OCI-LY1 (cell line): ENCODE results near the gene AQP12B.
"Not testable (repeated sequence)": the region's sequence is repeated elsewhere in the genome, so short reads cannot be mapped to it uniquely, and the experiment has no call there.

Experiments
- H2AFZ ChIP-seq: fragments of 200-600 bp; sonication (generic), shearing (Covaris generic); 2 replicates; pipeline ENCODE4 v1.6.0; 2014; ENCODE audit warnings: antibody characterized with exemption, mild to moderate bottlenecking, low read length
- H3F3A ChIP-seq: fragments of 200-600 bp; sonication (generic), shearing (Covaris generic); 2 replicates; pipeline ENCODE4 v1.6.0; 2014; ENCODE audit warnings: mild to moderate bottlenecking, antibody characterized with exemption, low read length, moderate library complexity; ENCODE audit not compliant: insufficient read depth
- H3K27ac ChIP-seq: fragments of 200-600 bp; sonication (generic); 2 replicates; pipeline ENCODE4 v1.5.1; 2014; ENCODE audit warnings: low read length, mixed run types, mild to moderate bottlenecking, low read depth; ENCODE audit not compliant: poor library complexity, severe bottlenecking
- H3K27me3 ChIP-seq: fragments of 200-600 bp; sonication (generic); 2 replicates; pipeline ENCODE4 v1.6.0; 2014; ENCODE audit warnings: antibody characterized with exemption, mild to moderate bottlenecking, low read length, moderate library complexity; ENCODE audit not compliant: insufficient read depth
- H3K36me3 ChIP-seq: fragments of 200-600 bp; sonication (generic); 2 replicates; pipeline ENCODE4 v1.6.1; 2014; ENCODE audit warnings: mild to moderate bottlenecking, antibody characterized with exemption, low read length, moderate library complexity, mixed read lengths; ENCODE audit not compliant: insufficient read depth
- H3K4me1 ChIP-seq: fragments of 200-600 bp; sonication (generic); 2 replicates; pipeline ENCODE4 v1.5.1; 2014; ENCODE audit warnings: mild to moderate bottlenecking, low read length, moderate library complexity; ENCODE audit not compliant: insufficient read depth, severe bottlenecking
- H3K4me2 ChIP-seq: fragments of 200-600 bp; sonication (generic), shearing (Covaris generic); 2 replicates; pipeline ENCODE4 v1.6.1; 2014; ENCODE audit warnings: low read length
- H3K4me3 ChIP-seq: fragments of 200-600 bp; sonication (generic); 2 replicates; pipeline ENCODE4 v1.5.1; 2014; ENCODE audit warnings: low read length, low read depth, mild to moderate bottlenecking, mixed read lengths; ENCODE audit not compliant: poor library complexity, severe bottlenecking
- H3K79me2 ChIP-seq: fragments of 200-600 bp; shearing (Covaris generic); 2 replicates; pipeline ENCODE4 v1.6.1; 2016; ENCODE audit warnings: mixed run types, low read length, mixed read lengths; ENCODE audit not compliant: insufficient read depth
- H3K9ac ChIP-seq: fragments of 200-600 bp; sonication (generic), shearing (Covaris generic); 2 replicates; pipeline ENCODE4 v1.6.1; 2014; ENCODE audit warnings: mild to moderate bottlenecking, low read length, mixed read lengths
- H3K9me2 ChIP-seq: fragments of 200-600 bp; sonication (generic), shearing (Covaris generic); 2 replicates; pipeline ENCODE4 v1.6.1; 2014; ENCODE audit warnings: low read depth, mild to moderate bottlenecking, low read length, mixed read lengths
- H3K9me3 ChIP-seq: fragments of 200-600 bp; shearing (Covaris generic); 2 replicates; pipeline ENCODE4 v1.6.1; 2014; ENCODE audit warnings: low read length, mixed read lengths
- H4K20me1 ChIP-seq: fragments of 200-600 bp; sonication (generic), shearing (Covaris generic); 2 replicates; pipeline ENCODE4 v1.6.0; 2016; ENCODE audit warnings: mild to moderate bottlenecking, low read length; ENCODE audit not compliant: insufficient read depth
- EZH2 ChIP-seq: fragments of 200-600 bp; sonication (generic), shearing (Covaris generic); IDR thresholded peaks from 2 replicates; pipeline ENCODE4 v1.8.0; 2017; ENCODE audit warnings: borderline replicate concordance, mixed run types, mild to moderate bottlenecking, antibody characterized with exemption, low read length, moderate library complexity, mixed read lengths
- TF ChIP-seq, protein P1 (sequence below): fragments of 200-600 bp; sonication (generic), shearing (Covaris generic); IDR thresholded peaks from 2 replicates; pipeline ENCODE4 v1.5.1; 2017; ENCODE audit warnings: mild to moderate bottlenecking, antibody characterized with exemption, low read length, moderate library complexity, mixed read lengths

Gene AQP12B, protein sequence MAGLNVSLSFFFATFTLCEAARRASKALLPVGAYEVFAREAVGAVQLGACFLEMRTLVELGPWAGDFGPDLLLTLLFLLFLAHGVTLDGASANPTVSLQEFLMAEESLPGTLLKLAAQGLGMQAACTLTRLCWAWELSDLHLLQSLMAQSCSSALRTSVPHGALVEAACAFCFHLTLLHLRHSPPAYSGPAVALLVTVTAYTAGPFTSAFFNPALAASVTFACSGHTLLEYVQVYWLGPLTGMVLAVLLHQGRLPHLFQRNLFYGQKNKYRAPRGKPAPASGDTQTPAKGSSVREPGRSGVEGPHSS

DNA sequence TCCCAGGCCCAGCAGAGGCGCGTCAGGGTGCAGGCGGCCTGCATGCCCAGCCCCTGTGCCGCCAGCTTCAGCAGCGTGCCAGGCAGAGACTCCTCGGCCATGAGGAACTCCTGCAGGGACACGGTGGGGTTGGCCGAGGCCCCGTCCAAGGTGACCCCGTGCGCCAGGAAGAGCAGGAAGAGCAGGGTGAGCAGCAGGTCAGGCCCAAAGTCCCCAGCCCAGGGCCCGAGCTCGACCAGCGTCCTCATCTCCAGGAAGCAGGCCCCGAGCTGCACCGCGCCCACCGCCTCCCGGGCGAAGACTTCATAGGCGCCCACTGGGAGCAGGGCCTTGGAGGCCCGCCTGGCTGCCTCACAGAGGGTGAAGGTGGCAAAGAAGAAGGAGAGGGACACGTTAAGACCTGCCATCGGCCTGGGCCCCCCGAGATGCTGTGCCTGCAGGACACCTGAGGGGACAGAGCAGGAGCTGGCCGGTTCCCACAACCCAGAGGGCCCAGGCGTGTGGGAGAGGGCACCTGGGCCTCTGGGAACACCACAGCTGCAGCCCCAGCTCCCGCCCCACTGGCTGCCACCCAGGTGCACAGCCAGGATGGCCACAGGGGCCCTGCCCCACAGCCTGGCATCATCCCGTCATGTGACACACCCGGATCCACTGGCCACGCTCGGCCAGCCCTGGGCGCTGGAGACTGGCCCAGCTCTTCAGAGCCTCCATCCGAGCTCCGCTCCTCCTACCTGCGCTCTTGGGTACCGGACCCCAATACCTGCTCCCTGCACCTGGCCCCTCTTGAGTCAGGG lies at the start of gene AQP12B:
Gene AQP12B (minus strand): TSS at position 455 of the 794 bp plus-strand sequence. CDS start 48 bp downstream, at position 407.
- H3K9me2 ChIP-seq, H3K27me3 ChIP-seq, H4K20me1 ChIP-seq, H3F3A ChIP-seq, H3K36me3 ChIP-seq, H3K9ac ChIP-seq, H3K4me2 ChIP-seq, H3K27ac ChIP-seq, H3K79me2 ChIP-seq, H3K9me3 ChIP-seq, H3K4me1 ChIP-seq, H3K4me3 ChIP-seq, H2AFZ ChIP-seq: not testable (repeated sequence)

DNA sequence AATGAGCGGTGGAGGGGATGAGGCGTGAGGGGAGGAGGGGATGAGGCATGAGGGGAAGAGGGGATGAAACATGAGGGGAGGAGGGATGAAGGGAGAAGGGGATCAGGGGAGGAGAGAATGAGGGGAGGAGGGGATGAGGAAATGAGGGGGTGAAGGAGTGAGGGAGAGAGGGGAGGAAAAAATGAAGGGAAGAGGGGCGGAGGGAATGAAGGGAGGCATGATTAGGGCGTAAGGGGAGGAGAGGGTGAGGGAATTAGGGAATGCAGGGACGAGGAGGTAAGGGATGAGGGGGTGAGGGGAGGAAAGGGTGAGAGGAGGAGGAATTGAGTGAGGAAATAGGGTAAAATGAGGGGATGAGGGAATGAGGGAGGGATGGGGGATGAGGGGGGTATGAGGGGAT lies 49.5 kb upstream of the AQP12B start:
- Histone ChIP-seq H3K4me2 (no peak overlapping the region), H2AFZ (no peak overlapping the region), H3K27ac (no peak overlapping the region), H4K20me1 (no peaks in the 10 kb centered on the region), H3K27me3 (0 out of 2 replicates have a peak, but pooled peaks cover 3% of the 10 kb centered on the region), H3K9ac (no peak overlapping the region), H3K79me2 (no peaks in the 10 kb centered on the region), H3K36me3 (no peaks in the 10 kb centered on the region), H3K9me2 (no peaks in the 10 kb centered on the region), H3K4me1 (no peaks in the 10 kb centered on the region), H3K4me3 (no peak overlapping the region), H3K9me3 (no peaks in the 10 kb centered on the region), H3F3A (no peaks in the 10 kb centered on the region)
- TF ChIP-seq, protein P1, sequence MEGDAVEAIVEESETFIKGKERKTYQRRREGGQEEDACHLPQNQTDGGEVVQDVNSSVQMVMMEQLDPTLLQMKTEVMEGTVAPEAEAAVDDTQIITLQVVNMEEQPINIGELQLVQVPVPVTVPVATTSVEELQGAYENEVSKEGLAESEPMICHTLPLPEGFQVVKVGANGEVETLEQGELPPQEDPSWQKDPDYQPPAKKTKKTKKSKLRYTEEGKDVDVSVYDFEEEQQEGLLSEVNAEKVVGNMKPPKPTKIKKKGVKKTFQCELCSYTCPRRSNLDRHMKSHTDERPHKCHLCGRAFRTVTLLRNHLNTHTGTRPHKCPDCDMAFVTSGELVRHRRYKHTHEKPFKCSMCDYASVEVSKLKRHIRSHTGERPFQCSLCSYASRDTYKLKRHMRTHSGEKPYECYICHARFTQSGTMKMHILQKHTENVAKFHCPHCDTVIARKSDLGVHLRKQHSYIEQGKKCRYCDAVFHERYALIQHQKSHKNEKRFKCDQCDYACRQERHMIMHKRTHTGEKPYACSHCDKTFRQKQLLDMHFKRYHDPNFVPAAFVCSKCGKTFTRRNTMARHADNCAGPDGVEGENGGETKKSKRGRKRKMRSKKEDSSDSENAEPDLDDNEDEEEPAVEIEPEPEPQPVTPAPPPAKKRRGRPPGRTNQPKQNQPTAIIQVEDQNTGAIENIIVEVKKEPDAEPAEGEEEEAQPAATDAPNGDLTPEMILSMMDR = no peak
- no peak for TF ChIP-seq EZH2

- Histone ChIP-seq H3K27me3 (no peaks in the 10 kb centered on the region), H2AFZ (no peak overlapping the region), H3K79me2 (no peaks in the 10 kb centered on the region), H3K4me1 (no peaks in the 10 kb centered on the region), H3K9me3 (no peaks in the 10 kb centered on the region), H3K4me2 (no peak overlapping the region), H3K9ac (no peak overlapping the region), H3K36me3 (no peaks in the 10 kb centered on the region), H3K27ac (no peak overlapping the region), H3K9me2 (no peaks in the 10 kb centered on the region), H4K20me1 (no peaks in the 10 kb centered on the region), H3F3A (no peaks in the 10 kb centered on the region), H3K4me3 (no peak overlapping the region)
- no peak for TF ChIP-seq EZH2
- TF ChIP-seq, protein P1 = no peak
These were observed 48.5 kb upstream of the AQP12B start for GRCh38 chr2:240731178-240731545.
